HEK293 (cell line): ENCODE measurements around the gene S100A16.
A peak's percentile ranks its signal among the peaks of the same experiment; 100 is the strongest.

ENCODE experiments used
- GLI4 ChIP-seq: fragments of 450-650 bp; formaldehyde crosslinking; IDR thresholded peaks from 2 replicates; pipeline ENCODE4 v1.5.1; 2016; ENCODE audit warnings: missing biosample characterization, missing genetic modification characterization
- HOXD13 ChIP-seq: sonication (generic); formaldehyde crosslinking; IDR thresholded peaks from 2 replicates; pipeline ENCODE4 v1.8.0; 2022; ENCODE audit warnings: missing genetic modification reagents, borderline replicate concordance
- KLF10 ChIP-seq: fragments of 450-650 bp; IDR thresholded peaks from 2 replicates; pipeline ENCODE4 v1.5.1; 2018; ENCODE audit warnings: missing biosample characterization, mild to moderate bottlenecking, missing genetic modification characterization
- OVOL3 ChIP-seq: fragments of 450-650 bp; formaldehyde crosslinking; IDR thresholded peaks from 2 replicates; pipeline ENCODE4 v1.5.1; 2016; ENCODE audit warnings: missing biosample characterization, missing genetic modification characterization
- SCRT1 ChIP-seq: fragments of 450-650 bp; formaldehyde crosslinking; IDR thresholded peaks from 2 replicates; pipeline ENCODE4 v1.5.1; 2016; ENCODE audit warnings: missing biosample characterization, missing genetic modification characterization, borderline replicate concordance
- YY2 ChIP-seq: fragments of 450-650 bp; formaldehyde crosslinking; IDR thresholded peaks from 2 replicates; pipeline ENCODE4 v1.5.1; 2016; ENCODE audit warnings: missing biosample characterization, missing genetic modification characterization
- ZBTB21 ChIP-seq: fragments of 450-650 bp; formaldehyde crosslinking; IDR thresholded peaks from 2 replicates; pipeline ENCODE4 v1.5.1; 2017; ENCODE audit warnings: missing biosample characterization, missing genetic modification characterization
- ZBTB8A ChIP-seq: fragments of 450-650 bp; formaldehyde crosslinking; IDR thresholded peaks from 2 replicates; pipeline ENCODE4 v1.5.1; 2016; ENCODE audit warnings: missing biosample characterization, missing genetic modification characterization
- ZFP37 ChIP-seq: fragments of 450-650 bp; formaldehyde crosslinking; IDR thresholded peaks from 2 replicates; pipeline ENCODE4 v1.5.1; 2016; ENCODE audit warnings: missing biosample characterization, missing genetic modification characterization
- ZIC2 ChIP-seq: fragments of 450-650 bp; formaldehyde crosslinking; IDR thresholded peaks from 2 replicates; pipeline ENCODE4 v1.5.1; 2016; ENCODE audit warnings: missing biosample characterization, missing genetic modification characterization
- ZNF10 ChIP-seq: fragments of 450-650 bp; formaldehyde crosslinking; IDR thresholded peaks from 2 replicates; pipeline ENCODE4 v1.5.1; 2017; ENCODE audit warnings: missing biosample characterization, missing genetic modification characterization
- ZNF114 ChIP-seq: fragments of 450-650 bp; formaldehyde crosslinking; IDR thresholded peaks from 2 replicates; pipeline ENCODE4 v1.5.0; 2017; ENCODE audit warnings: missing biosample characterization, missing genetic modification characterization
- ZNF133 ChIP-seq: fragments of 450-650 bp; formaldehyde crosslinking; IDR thresholded peaks from 2 replicates; pipeline ENCODE4 v1.5.1; 2016; ENCODE audit warnings: missing biosample characterization, missing genetic modification characterization
- ZNF146 ChIP-seq: fragments of 450-650 bp; formaldehyde crosslinking; IDR thresholded peaks from 2 replicates; pipeline ENCODE4 v1.5.1; 2016; ENCODE audit warnings: missing biosample characterization, missing genetic modification characterization
- ZNF211 ChIP-seq: fragments of 450-650 bp; formaldehyde crosslinking; IDR thresholded peaks from 2 replicates; pipeline ENCODE4 v1.5.1; 2016; ENCODE audit warnings: low read depth, missing biosample characterization, missing genetic modification characterization
- ZNF221 ChIP-seq: fragments of 450-650 bp; formaldehyde crosslinking; IDR thresholded peaks from 2 replicates; pipeline ENCODE4 v1.5.1; 2017; ENCODE audit warnings: missing biosample characterization, missing genetic modification characterization, borderline replicate concordance
- ZNF23 ChIP-seq: fragments of 450-650 bp; formaldehyde crosslinking; IDR thresholded peaks from 2 replicates; pipeline ENCODE4 v1.5.1; 2016; ENCODE audit warnings: missing biosample characterization, missing genetic modification characterization, borderline replicate concordance
- ZNF239 ChIP-seq: fragments of 450-650 bp; formaldehyde crosslinking; IDR thresholded peaks from 2 replicates; pipeline ENCODE4 v1.5.1; 2016; ENCODE audit warnings: missing biosample characterization, missing genetic modification characterization
- ZNF302 ChIP-seq: fragments of 450-650 bp; formaldehyde crosslinking; IDR thresholded peaks from 2 replicates; pipeline ENCODE4 v1.5.1; 2016; ENCODE audit warnings: missing biosample characterization, missing genetic modification characterization, low read depth
- ZNF341 ChIP-seq: fragments of 450-650 bp; formaldehyde crosslinking; IDR thresholded peaks from 2 replicates; pipeline ENCODE4; 2016; ENCODE audit warnings: low read depth, missing biosample characterization, missing genetic modification characterization
- ZNF391 ChIP-seq: fragments of 450-650 bp; formaldehyde crosslinking; IDR thresholded peaks from 2 replicates; pipeline ENCODE4 v1.5.1; 2016; ENCODE audit warnings: low read depth, missing biosample characterization, missing genetic modification characterization, borderline replicate concordance
- ZNF48 ChIP-seq: fragments of 450-650 bp; formaldehyde crosslinking; IDR thresholded peaks from 2 replicates; pipeline ENCODE4 v1.5.1; 2016; ENCODE audit warnings: missing biosample characterization, missing genetic modification characterization
- ZNF664 ChIP-seq: fragments of 450-650 bp; formaldehyde crosslinking; IDR thresholded peaks from 2 replicates; pipeline ENCODE4 v1.5.1; 2016; ENCODE audit warnings: missing biosample characterization, missing genetic modification characterization
- ZNF76 ChIP-seq: fragments of 450-650 bp; formaldehyde crosslinking; IDR thresholded peaks from 2 replicates; pipeline ENCODE4; 2016; ENCODE audit warnings: low read depth, missing biosample characterization, missing genetic modification characterization, borderline replicate concordance
- ZSCAN23 ChIP-seq: fragments of 450-650 bp; formaldehyde crosslinking; IDR thresholded peaks from 2 replicates; pipeline ENCODE4 v1.5.1; 2016; ENCODE audit warnings: missing biosample characterization, missing genetic modification characterization
- TF ChIP-seq, protein P1 (sequence below): fragments of 450-650 bp; formaldehyde crosslinking; IDR thresholded peaks from 2 replicates; pipeline ENCODE4 v1.5.1; 2016; ENCODE audit warnings: missing biosample characterization, missing genetic modification characterization, borderline replicate concordance
- TF ChIP-seq, protein P2 (sequence below): fragments of 450-650 bp; formaldehyde crosslinking; IDR thresholded peaks from 2 replicates; pipeline ENCODE4 v1.5.1; 2016; ENCODE audit warnings: missing biosample characterization, missing genetic modification characterization
- TF ChIP-seq, protein P3 (sequence below): fragments of 450-650 bp; formaldehyde crosslinking; IDR thresholded peaks from 2 replicates; pipeline ENCODE4 v1.5.1; 2016; ENCODE audit warnings: missing biosample characterization, missing genetic modification characterization
- TF ChIP-seq, protein P4 (sequence below): fragments of 450-650 bp; formaldehyde crosslinking; IDR thresholded peaks from 2 replicates; pipeline ENCODE4 v1.5.1; 2016; ENCODE audit warnings: missing biosample characterization, missing genetic modification characterization
- TF ChIP-seq, protein P5 (sequence below): fragments of 450-650 bp; formaldehyde crosslinking; IDR thresholded peaks from 2 replicates; pipeline ENCODE4; 2016; ENCODE audit warnings: missing biosample characterization, missing genetic modification characterization

The S100A16 gene

DNA sequence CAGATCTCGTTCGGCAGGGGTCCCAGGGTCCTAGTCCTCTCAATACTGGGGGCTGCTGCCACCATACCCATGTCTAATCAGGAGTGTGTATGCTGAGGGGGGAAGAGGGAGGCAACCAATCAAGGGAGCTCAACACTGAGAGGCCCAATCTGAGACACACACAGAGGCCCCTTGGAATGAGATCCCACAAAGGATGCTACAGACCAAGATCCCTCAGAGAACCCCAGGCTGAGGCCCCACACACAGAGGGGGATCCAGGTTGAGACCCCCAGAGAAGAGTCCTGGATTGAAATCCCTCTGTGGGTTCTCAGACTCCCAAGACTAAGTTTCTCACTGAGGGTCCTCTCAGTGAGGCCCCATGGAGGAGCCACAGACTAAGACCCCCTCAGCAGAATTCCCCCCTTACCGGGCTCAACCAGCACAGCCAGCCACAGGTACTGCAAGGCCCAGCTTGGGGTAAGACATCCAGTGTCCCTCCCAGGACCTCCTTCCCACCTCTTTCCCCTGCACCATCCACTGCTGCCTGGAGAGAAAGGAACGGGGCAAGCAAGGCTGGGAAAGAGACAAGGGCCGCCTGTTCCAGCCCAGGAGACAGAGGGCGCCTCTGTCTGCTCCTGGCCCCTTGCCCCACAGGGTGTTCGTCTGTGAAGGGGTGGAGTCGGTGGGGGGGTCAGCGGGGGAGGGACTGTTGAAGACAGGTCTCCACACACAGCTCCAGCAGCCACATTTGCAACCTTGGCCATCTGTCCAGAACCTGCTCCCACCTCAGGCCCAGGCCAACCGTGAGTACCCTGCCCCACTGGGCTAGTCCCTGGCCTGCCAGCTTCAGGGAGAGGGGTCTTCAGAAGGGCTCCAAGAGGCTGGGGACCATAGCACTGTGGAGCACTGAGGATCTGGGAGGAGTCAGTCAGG, 15.0 kb upstream of the S100A16 start, which contains the start of gene S100A1 (continued):
- TF ChIP-seq, protein P1, sequence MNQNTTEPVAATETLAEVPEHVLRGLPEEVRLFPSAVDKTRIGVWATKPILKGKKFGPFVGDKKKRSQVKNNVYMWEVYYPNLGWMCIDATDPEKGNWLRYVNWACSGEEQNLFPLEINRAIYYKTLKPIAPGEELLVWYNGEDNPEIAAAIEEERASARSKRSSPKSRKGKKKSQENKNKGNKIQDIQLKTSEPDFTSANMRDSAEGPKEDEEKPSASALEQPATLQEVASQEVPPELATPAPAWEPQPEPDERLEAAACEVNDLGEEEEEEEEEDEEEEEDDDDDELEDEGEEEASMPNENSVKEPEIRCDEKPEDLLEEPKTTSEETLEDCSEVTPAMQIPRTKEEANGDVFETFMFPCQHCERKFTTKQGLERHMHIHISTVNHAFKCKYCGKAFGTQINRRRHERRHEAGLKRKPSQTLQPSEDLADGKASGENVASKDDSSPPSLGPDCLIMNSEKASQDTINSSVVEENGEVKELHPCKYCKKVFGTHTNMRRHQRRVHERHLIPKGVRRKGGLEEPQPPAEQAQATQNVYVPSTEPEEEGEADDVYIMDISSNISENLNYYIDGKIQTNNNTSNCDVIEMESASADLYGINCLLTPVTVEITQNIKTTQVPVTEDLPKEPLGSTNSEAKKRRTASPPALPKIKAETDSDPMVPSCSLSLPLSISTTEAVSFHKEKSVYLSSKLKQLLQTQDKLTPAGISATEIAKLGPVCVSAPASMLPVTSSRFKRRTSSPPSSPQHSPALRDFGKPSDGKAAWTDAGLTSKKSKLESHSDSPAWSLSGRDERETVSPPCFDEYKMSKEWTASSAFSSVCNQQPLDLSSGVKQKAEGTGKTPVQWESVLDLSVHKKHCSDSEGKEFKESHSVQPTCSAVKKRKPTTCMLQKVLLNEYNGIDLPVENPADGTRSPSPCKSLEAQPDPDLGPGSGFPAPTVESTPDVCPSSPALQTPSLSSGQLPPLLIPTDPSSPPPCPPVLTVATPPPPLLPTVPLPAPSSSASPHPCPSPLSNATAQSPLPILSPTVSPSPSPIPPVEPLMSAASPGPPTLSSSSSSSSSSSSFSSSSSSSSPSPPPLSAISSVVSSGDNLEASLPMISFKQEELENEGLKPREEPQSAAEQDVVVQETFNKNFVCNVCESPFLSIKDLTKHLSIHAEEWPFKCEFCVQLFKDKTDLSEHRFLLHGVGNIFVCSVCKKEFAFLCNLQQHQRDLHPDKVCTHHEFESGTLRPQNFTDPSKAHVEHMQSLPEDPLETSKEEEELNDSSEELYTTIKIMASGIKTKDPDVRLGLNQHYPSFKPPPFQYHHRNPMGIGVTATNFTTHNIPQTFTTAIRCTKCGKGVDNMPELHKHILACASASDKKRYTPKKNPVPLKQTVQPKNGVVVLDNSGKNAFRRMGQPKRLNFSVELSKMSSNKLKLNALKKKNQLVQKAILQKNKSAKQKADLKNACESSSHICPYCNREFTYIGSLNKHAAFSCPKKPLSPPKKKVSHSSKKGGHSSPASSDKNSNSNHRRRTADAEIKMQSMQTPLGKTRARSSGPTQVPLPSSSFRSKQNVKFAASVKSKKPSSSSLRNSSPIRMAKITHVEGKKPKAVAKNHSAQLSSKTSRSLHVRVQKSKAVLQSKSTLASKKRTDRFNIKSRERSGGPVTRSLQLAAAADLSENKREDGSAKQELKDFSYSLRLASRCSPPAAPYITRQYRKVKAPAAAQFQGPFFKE, result no peak
- TF ChIP-seq YY2 (tag by site-specific recombination) (no peak), ZNF10 (tag by site-specific recombination) (peak; percentile 59; the same call in 1 of the 2 replicates), ZNF48 (no peak), ZNF664 (tag by site-specific recombination) (no peak), ZNF341 (tag by site-specific recombination) (no peak), ZNF133 (tag by site-specific recombination) (no peak), ZBTB21 (tag by site-specific recombination) (no peak), ZNF114 (tag by site-specific recombination) (no peak), ZNF302 (tag by site-specific recombination) (no peak), KLF10 (tag by site-specific recombination) (no peak), ZNF23 (no peak), ZIC2 (tag by site-specific recombination) (no peak), ZNF391 (no peak), ZBTB8A (tag by site-specific recombination) (0 out of 2 replicates have a peak, but pooled peaks have one; percentile 5), ZNF211 (tag by site-specific recombination) (no peak), ZNF221 (no peak), OVOL3 (tag by site-specific recombination) (no peak), ZNF76 (tag by site-specific recombination) (no peak), ZFP37 (tag by site-specific recombination) (no peak), ZNF239 (tag by site-specific recombination) (no peak), GLI4 (tag by site-specific recombination) (no peak), ZNF146 (tag by site-specific recombination) (no peak), ZSCAN23 (tag by site-specific recombination) (no peak), HOXD13 (no peak), SCRT1 (0 out of 2 replicates have a peak, but pooled peaks have one; percentile 15)
- TF ChIP-seq, protein P2, sequence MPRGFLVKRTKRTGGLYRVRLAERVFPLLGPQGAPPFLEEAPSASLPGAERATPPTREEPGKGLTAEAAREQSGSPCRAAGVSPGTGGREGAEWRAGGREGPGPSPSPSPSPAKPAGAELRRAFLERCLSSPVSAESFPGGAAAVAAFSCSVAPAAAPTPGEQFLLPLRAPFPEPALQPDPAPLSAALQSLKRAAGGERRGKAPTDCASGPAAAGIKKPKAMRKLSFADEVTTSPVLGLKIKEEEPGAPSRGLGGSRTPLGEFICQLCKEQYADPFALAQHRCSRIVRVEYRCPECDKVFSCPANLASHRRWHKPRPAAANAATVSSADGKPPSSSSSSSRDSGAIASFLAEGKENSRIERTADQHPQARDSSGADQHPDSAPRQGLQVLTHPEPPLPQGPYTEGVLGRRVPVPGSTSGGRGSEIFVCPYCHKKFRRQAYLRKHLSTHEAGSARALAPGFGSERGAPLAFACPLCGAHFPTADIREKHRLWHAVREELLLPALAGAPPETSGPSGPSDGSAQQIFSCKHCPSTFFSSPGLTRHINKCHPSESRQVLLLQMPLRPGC, result no peak
- TF ChIP-seq, protein P3, sequence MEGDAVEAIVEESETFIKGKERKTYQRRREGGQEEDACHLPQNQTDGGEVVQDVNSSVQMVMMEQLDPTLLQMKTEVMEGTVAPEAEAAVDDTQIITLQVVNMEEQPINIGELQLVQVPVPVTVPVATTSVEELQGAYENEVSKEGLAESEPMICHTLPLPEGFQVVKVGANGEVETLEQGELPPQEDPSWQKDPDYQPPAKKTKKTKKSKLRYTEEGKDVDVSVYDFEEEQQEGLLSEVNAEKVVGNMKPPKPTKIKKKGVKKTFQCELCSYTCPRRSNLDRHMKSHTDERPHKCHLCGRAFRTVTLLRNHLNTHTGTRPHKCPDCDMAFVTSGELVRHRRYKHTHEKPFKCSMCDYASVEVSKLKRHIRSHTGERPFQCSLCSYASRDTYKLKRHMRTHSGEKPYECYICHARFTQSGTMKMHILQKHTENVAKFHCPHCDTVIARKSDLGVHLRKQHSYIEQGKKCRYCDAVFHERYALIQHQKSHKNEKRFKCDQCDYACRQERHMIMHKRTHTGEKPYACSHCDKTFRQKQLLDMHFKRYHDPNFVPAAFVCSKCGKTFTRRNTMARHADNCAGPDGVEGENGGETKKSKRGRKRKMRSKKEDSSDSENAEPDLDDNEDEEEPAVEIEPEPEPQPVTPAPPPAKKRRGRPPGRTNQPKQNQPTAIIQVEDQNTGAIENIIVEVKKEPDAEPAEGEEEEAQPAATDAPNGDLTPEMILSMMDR (tag by site-specific recombination), result no peak; the same call in none of the 2 replicates
- TF ChIP-seq, protein P4, sequence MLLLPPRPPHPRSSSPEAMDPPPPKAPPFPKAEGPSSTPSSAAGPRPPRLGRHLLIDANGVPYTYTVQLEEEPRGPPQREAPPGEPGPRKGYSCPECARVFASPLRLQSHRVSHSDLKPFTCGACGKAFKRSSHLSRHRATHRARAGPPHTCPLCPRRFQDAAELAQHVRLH (tag by site-specific recombination), result no peak
- TF ChIP-seq, protein P5, sequence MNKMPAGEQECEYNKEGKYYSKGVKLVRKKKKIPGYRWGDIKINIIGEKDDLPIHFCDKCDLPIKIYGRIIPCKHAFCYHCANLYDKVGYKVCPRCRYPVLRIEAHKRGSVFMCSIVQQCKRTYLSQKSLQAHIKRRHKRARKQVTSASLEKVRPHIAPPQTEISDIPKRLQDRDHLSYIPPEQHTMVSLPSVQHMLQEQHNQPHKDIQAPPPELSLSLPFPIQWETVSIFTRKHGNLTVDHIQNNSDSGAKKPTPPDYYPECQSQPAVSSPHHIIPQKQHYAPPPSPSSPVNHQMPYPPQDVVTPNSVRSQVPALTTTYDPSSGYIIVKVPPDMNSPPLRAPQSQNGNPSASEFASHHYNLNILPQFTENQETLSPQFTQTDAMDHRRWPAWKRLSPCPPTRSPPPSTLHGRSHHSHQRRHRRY (tag by site-specific recombination), result no peak
